IPS-15b (cell line): ENCODE data around the gene FIG4.
"Not testable (repeated sequence)": the region's sequence is repeated elsewhere in the genome, so short reads cannot be mapped to it uniquely, and the experiment has no call there.

ENCODE experiments used
- H3K27me3 ChIP-seq: one replicate; pipeline ENCODE4 v1.6.1; 2013; ENCODE audit warnings: low read length; ENCODE audit not compliant: control insufficient read depth, insufficient read depth
- H3K36me3 ChIP-seq: one replicate; pipeline ENCODE4 v1.6.1; 2013; ENCODE audit warnings: low read length; ENCODE audit not compliant: control insufficient read depth, insufficient read depth
- H3K4me1 ChIP-seq: one replicate; pipeline ENCODE4 v1.6.1; 2013; ENCODE audit warnings: mild to moderate bottlenecking, low read length; ENCODE audit not compliant: control insufficient read depth, insufficient read depth
- H3K4me3 ChIP-seq: one replicate; pipeline ENCODE4 v1.5.1; 2013; ENCODE audit warnings: low read depth, low read length
- H3K9ac ChIP-seq: one replicate; pipeline ENCODE4 v1.6.1; 2013; ENCODE audit warnings: low read depth, mild to moderate bottlenecking, low read length
- H3K9me3 ChIP-seq: one replicate; pipeline ENCODE4 v1.6.1; 2013; ENCODE audit warnings: mild to moderate bottlenecking, low read length; ENCODE audit not compliant: control insufficient read depth, insufficient read depth

FIG4 gene

GRCh38 chr6:109801794-109802193 is 110.7 kb downstream of the FIG4 start:
- H3K4me3 ChIP-seq, result no peak overlapping the region
- peaks cover 5% of the 10 kb centered on the region for H3K4me1 ChIP-seq
- H3K27me3 ChIP-seq, result no peaks in the 10 kb centered on the region
- H3K36me3 ChIP-seq, result no peaks in the 10 kb centered on the region
- no peak overlapping the region for H3K9ac ChIP-seq
- H3K9me3 ChIP-seq, result no peaks in the 10 kb centered on the region

GRCh38 chr6:109804020-109804419 is 112.9 kb downstream of the FIG4 start:
- no peaks in the 10 kb centered on the region for H3K27me3 ChIP-seq
- no peaks in the 10 kb centered on the region for H3K9me3 ChIP-seq
- peaks cover 5% of the 10 kb centered on the region for H3K4me1 ChIP-seq
- no peaks in the 10 kb centered on the region for H3K36me3 ChIP-seq
- H3K4me3 ChIP-seq, result no peak overlapping the region
- H3K9ac ChIP-seq, result no peak overlapping the region

GRCh38 chr6:109807881-109808280 is 116.8 kb downstream of the FIG4 start:
- H3K4me3 ChIP-seq, result no peak overlapping the region
- H3K9ac ChIP-seq, result no peak overlapping the region
- H3K27me3 ChIP-seq, result no peaks in the 10 kb centered on the region
- H3K4me1 ChIP-seq, result peaks cover 5% of the 10 kb centered on the region
- H3K9me3 ChIP-seq, result no peaks in the 10 kb centered on the region
- H3K36me3 ChIP-seq, result no peaks in the 10 kb centered on the region

GRCh38 chr6:109808837-109809236 is 117.7 kb downstream of the FIG4 start:
- H3K27me3 ChIP-seq, result no peaks in the 10 kb centered on the region
- H3K4me3 ChIP-seq, result no peak overlapping the region

GRCh38 chr6:109815054-109815453 is 124.0 kb downstream of the FIG4 start:
- no peak overlapping the region for H3K4me3 ChIP-seq
- H3K27me3 ChIP-seq, result no peaks in the 10 kb centered on the region
- no peaks in the 10 kb centered on the region for H3K9me3 ChIP-seq
- H3K36me3 ChIP-seq, result no peaks in the 10 kb centered on the region
- H3K4me1 ChIP-seq, result no peaks in the 10 kb centered on the region
- no peak overlapping the region for H3K9ac ChIP-seq

More at GRCh38 chr6:109808837-109809236, 117.7 kb downstream of the FIG4 start:
- Histone ChIP-seq H3K36me3 (no peaks in the 10 kb centered on the region), H3K4me1 (peaks cover 5% of the 10 kb centered on the region), H3K9ac (no peak overlapping the region), H3K9me3 (no peaks in the 10 kb centered on the region)

- H3K27me3 ChIP-seq, result no peaks in the 10 kb centered on the region
- no peaks in the 10 kb centered on the region for H3K4me1 ChIP-seq
- no peaks in the 10 kb centered on the region for H3K9me3 ChIP-seq
- no peak overlapping the region for H3K4me3 ChIP-seq
- H3K36me3 ChIP-seq, result no peaks in the 10 kb centered on the region
- no peak overlapping the region for H3K9ac ChIP-seq
Measured at GRCh38 chr6:109816452-109817374, 125.6 kb downstream of the FIG4 start.

GRCh38 chr6:109820706-109821350 is 129.7 kb downstream of the FIG4 start:
- Histone ChIP-seq H3K27me3 (no peaks in the 10 kb centered on the region), H3K4me3 (no peak overlapping the region), H3K4me1 (no peaks in the 10 kb centered on the region), H3K9me3 (no peaks in the 10 kb centered on the region), H3K9ac (no peak overlapping the region), H3K36me3 (no peaks in the 10 kb centered on the region)

- Histone ChIP-seq H3K4me1 (no peaks in the 10 kb centered on the region), H3K36me3 (no peaks in the 10 kb centered on the region), H3K27me3 (no peaks in the 10 kb centered on the region), H3K4me3 (no peak overlapping the region), H3K9ac (no peak overlapping the region), H3K9me3 (no peaks in the 10 kb centered on the region)
Measured at GRCh38 chr6:109821428-109821827, 130.3 kb downstream of the FIG4 start.

GRCh38 chr6:109824105-109824504 is 133.0 kb downstream of the FIG4 start:
- Histone ChIP-seq H3K9ac (no peak overlapping the region), H3K27me3 (no peaks in the 10 kb centered on the region), H3K36me3 (no peaks in the 10 kb centered on the region), H3K4me1 (no peaks in the 10 kb centered on the region), H3K4me3 (no peak overlapping the region), H3K9me3 (no peaks in the 10 kb centered on the region)

- H3K9ac ChIP-seq, result no peak overlapping the region
- no peaks in the 10 kb centered on the region for H3K9me3 ChIP-seq
- H3K4me3 ChIP-seq, result no peak overlapping the region
- H3K36me3 ChIP-seq, result no peaks in the 10 kb centered on the region
- no peaks in the 10 kb centered on the region for H3K27me3 ChIP-seq
- H3K4me1 ChIP-seq, result no peaks in the 10 kb centered on the region
Measured at GRCh38 chr6:109826551-109826950, 135.5 kb downstream of the FIG4 start.

- not testable (repeated sequence) for H3K27me3 ChIP-seq, H3K36me3 ChIP-seq, H3K9ac ChIP-seq, H3K4me1 ChIP-seq, H3K9me3 ChIP-seq, H3K4me3 ChIP-seq
Measured at GRCh38 chr6:109831352-109831751, 140.3 kb downstream of the FIG4 start.

GRCh38 chr6:109834131-109834530 is 143.0 kb downstream of the FIG4 start:
- H3K4me1 ChIP-seq, result no peaks in the 10 kb centered on the region
- H3K4me3 ChIP-seq, result no peak overlapping the region
- no peak overlapping the region for H3K9ac ChIP-seq
- no peaks in the 10 kb centered on the region for H3K27me3 ChIP-seq
- no peaks in the 10 kb centered on the region for H3K9me3 ChIP-seq
- no peaks in the 10 kb centered on the region for H3K36me3 ChIP-seq
